Measurements from ENCODE around the gene BRD9. TPM values are rescaled to one million over a fixed set of nuclear protein-coding genes. Genes with fewer than 3 reads are reported as not detected.
"Not testable (repeated sequence)": the region's sequence is repeated elsewhere in the genome, so short reads cannot be mapped to it uniquely, and the experiment has no call there.

The BRD9 gene
- polyA plus RNA-seq, 1 donor (not counting 4 experiments of a cell fraction or from before 2014, with no cell fraction given): 10.1 TPM

DNA sequence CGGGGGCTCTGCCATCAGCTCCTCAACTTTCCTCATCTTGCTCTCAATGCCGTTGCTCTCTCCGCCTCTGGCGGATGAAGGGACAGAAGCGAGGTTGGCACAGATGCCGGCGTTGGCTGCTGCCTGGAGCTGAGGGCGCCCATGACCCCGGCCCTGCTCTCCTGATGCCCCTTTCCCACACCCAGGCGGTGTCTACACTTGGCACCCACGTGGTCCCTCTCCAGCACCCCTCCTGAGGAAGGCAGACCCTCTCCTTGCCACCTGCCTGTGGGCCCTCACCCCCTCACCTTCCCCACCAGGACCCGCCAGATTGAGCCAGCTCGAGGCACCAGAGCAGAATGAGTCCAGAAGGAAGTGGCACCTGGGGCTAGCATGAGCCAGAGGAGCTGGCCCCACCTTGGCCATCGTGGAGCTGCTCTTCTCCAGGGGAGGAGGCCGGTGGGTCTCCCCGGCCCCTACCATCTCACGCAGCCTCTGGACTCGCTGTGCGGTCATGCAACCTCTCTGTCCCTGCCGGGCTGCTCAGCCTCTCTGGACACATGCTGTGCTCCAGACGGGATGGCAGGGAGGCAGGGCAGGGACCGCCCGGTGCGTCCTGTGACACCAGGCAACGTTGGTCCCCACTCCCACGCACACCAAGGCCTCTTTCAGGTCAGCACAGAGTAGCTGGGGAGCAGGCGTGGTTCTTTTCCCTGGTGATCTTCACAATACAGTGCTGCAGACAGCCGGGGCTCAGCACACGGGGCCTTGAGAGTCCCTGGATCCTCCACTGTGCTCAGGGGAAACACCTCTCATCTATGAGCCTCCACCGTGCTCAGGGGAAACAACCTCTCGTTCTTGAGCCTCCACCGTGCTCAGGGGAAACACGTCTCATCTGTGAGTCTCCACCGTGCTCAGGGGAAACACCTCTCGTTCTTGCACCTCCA, 46.7 kb downstream of the BRD9 start:
- H2AFZ ChIP-seq (ENCODE audit: control insufficient read depth, low read length); H3K9me1 ChIP-seq (ENCODE audit: control insufficient read depth, extremely low read depth, insufficient read depth, low read length); H3K4me3 ChIP-seq (ENCODE audit: control insufficient read depth in 2 of 3, extremely low read depth in 1 of 3, insufficient read depth in 2 of 3, low read depth in 1 of 3, low read length in 3 of 3); H3K4me1 ChIP-seq (ENCODE audit: control insufficient read depth, extremely low read depth, insufficient read depth, low read length); H4K20me1 ChIP-seq (ENCODE audit: control insufficient read depth, extremely low read depth, insufficient read depth, low read length); H3K27ac ChIP-seq (ENCODE audit: control insufficient read depth, insufficient read depth, low read length); dilution Hi-C loops (cut with MboI; ENCODE audit: extremely low pct_ligation_motif_present, low sequenced_read_pairs); DNase-seq (ENCODE audit: low read depth, low spot score); H3K4me2 ChIP-seq (ENCODE audit: control insufficient read depth, extremely low read depth, insufficient read depth, low read depth, low read length); H3K9me3 ChIP-seq (ENCODE audit: control insufficient read depth, low read depth, low read length); H3K36me3 ChIP-seq (ENCODE audit: control insufficient read depth in 2 of 2, extremely low read depth in 1 of 2, insufficient read depth in 2 of 2, low read length in 2 of 2); FAIRE-seq; H3K9ac ChIP-seq (ENCODE audit: control insufficient read depth, extremely low read depth, insufficient read depth, low read length); H3K79me2 ChIP-seq (ENCODE audit: control insufficient read depth, insufficient read depth, low read length): not testable (repeated sequence)
- peaks cover 20% of the 10 kb centered on the region for H3K27me3 ChIP-seq (ENCODE audit: control insufficient read depth, extremely low read depth, insufficient read depth, low read length)

DNA sequence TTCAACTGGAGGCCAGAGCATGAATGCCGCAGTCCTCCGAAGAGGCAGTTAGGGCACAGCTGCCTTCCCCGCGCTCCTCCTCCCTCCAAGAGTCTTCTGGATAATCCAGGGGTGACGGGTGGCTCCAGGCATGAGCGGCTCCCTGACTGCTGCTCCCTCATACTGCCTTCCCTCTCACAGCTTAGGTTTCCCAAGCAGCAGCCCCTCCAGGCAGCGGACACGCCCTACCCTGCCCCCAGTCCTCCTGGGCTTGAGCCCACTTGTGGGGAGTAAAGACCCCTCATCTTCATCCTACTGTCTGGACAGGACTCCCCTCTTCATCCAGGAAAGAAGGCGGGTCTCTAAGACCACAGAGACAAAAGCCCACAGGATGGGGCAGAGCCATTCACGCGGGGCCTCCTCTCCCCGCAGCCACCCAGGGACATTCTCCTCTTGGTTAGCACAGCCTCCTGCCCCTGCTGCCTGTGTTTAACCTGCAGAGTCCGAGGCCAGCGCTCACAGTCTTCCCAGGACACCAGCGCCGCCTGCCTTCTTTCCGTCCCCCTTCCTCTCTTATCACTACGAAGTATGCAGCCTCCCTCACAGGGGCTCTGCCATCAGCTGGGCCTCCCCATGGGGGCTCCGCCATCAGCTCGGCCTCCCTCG, 47.4 kb downstream of the BRD9 start:
- H4K20me1 ChIP-seq (ENCODE audit: control insufficient read depth, extremely low read depth, insufficient read depth, low read length); dilution Hi-C loops (cut with MboI; ENCODE audit: extremely low pct_ligation_motif_present, low sequenced_read_pairs); H3K9ac ChIP-seq (ENCODE audit: control insufficient read depth, extremely low read depth, insufficient read depth, low read length); H3K36me3 ChIP-seq (ENCODE audit: control insufficient read depth in 2 of 2, extremely low read depth in 1 of 2, insufficient read depth in 2 of 2, low read length in 2 of 2); FAIRE-seq; H2AFZ ChIP-seq (ENCODE audit: control insufficient read depth, low read length); H3K9me3 ChIP-seq (ENCODE audit: control insufficient read depth, low read depth, low read length); H3K4me2 ChIP-seq (ENCODE audit: control insufficient read depth, extremely low read depth, insufficient read depth, low read depth, low read length); H3K9me1 ChIP-seq (ENCODE audit: control insufficient read depth, extremely low read depth, insufficient read depth, low read length); H3K79me2 ChIP-seq (ENCODE audit: control insufficient read depth, insufficient read depth, low read length); H3K4me3 ChIP-seq (ENCODE audit: control insufficient read depth in 2 of 3, extremely low read depth in 1 of 3, insufficient read depth in 2 of 3, low read depth in 1 of 3, low read length in 3 of 3); H3K27ac ChIP-seq (ENCODE audit: control insufficient read depth, insufficient read depth, low read length); DNase-seq (ENCODE audit: low read depth, low spot score); H3K4me1 ChIP-seq (ENCODE audit: control insufficient read depth, extremely low read depth, insufficient read depth, low read length): not testable (repeated sequence)
- H3K27me3 ChIP-seq (ENCODE audit: control insufficient read depth, extremely low read depth, insufficient read depth, low read length): peaks cover 12% of the 10 kb centered on the region

DNA sequence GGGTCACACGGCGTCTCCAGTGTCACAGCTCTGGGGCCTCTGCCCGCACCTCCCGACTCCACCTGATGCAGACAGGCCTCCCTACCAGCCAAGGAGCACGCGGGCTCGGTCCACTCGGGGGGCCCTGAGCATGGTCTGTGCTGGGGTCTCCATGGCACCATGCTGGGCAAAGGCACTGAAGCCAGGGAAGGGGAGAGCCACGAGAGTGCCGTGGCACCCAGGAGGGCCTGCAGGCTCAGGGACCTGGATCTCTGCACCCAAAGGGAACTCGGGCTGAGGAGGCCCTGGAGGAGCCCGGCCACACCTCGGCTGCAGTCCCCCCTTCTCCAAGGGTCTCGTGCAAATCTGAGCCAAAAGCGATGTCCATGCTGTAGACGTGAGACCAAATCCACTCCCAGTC, 48.2 kb downstream of the BRD9 start:
- H3K79me2 ChIP-seq (ENCODE audit: control insufficient read depth, insufficient read depth, low read length); H3K27me3 ChIP-seq (ENCODE audit: control insufficient read depth, extremely low read depth, insufficient read depth, low read length); H3K4me1 ChIP-seq (ENCODE audit: control insufficient read depth, extremely low read depth, insufficient read depth, low read length); dilution Hi-C loops (cut with MboI; ENCODE audit: extremely low pct_ligation_motif_present, low sequenced_read_pairs); H3K4me2 ChIP-seq (ENCODE audit: control insufficient read depth, extremely low read depth, insufficient read depth, low read depth, low read length); FAIRE-seq; H3K27ac ChIP-seq (ENCODE audit: control insufficient read depth, insufficient read depth, low read length); H3K4me3 ChIP-seq (ENCODE audit: control insufficient read depth in 2 of 3, extremely low read depth in 1 of 3, insufficient read depth in 2 of 3, low read depth in 1 of 3, low read length in 3 of 3); H4K20me1 ChIP-seq (ENCODE audit: control insufficient read depth, extremely low read depth, insufficient read depth, low read length); H3K9me3 ChIP-seq (ENCODE audit: control insufficient read depth, low read depth, low read length); H3K9ac ChIP-seq (ENCODE audit: control insufficient read depth, extremely low read depth, insufficient read depth, low read length); H2AFZ ChIP-seq (ENCODE audit: control insufficient read depth, low read length); DNase-seq (ENCODE audit: low read depth, low spot score); H3K9me1 ChIP-seq (ENCODE audit: control insufficient read depth, extremely low read depth, insufficient read depth, low read length); H3K36me3 ChIP-seq (ENCODE audit: control insufficient read depth in 2 of 2, extremely low read depth in 1 of 2, insufficient read depth in 2 of 2, low read length in 2 of 2): not testable (repeated sequence)

DNA sequence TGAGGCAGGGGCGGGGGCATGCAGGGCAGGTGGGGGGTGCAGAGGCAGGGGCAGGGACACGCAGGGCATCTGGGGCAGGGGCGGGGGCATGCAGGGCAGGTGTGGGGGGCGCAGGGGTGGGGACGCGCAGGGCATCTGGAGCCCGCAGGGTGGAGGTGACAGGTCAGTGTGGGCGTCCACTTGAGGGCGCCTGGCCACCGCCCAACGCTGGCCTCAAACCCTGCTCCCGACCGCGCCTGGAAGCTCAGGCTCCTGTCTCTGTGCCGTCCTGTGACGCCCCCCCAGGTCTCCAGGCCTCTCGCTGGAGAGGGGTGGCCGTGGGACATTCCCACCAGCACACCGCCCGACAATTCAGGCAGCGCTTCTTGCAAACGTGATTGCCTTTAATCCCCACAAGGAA, 48.7 kb downstream of the BRD9 start:
- H3K79me2 ChIP-seq (ENCODE audit: control insufficient read depth, insufficient read depth, low read length); H3K9me3 ChIP-seq (ENCODE audit: control insufficient read depth, low read depth, low read length); dilution Hi-C loops (cut with MboI; ENCODE audit: extremely low pct_ligation_motif_present, low sequenced_read_pairs); H3K36me3 ChIP-seq (ENCODE audit: control insufficient read depth in 2 of 2, extremely low read depth in 1 of 2, insufficient read depth in 2 of 2, low read length in 2 of 2); H3K27me3 ChIP-seq (ENCODE audit: control insufficient read depth, extremely low read depth, insufficient read depth, low read length); H3K4me3 ChIP-seq (ENCODE audit: control insufficient read depth in 2 of 3, extremely low read depth in 1 of 3, insufficient read depth in 2 of 3, low read depth in 1 of 3, low read length in 3 of 3); H3K9ac ChIP-seq (ENCODE audit: control insufficient read depth, extremely low read depth, insufficient read depth, low read length); H4K20me1 ChIP-seq (ENCODE audit: control insufficient read depth, extremely low read depth, insufficient read depth, low read length); H3K27ac ChIP-seq (ENCODE audit: control insufficient read depth, insufficient read depth, low read length); H3K9me1 ChIP-seq (ENCODE audit: control insufficient read depth, extremely low read depth, insufficient read depth, low read length); H2AFZ ChIP-seq (ENCODE audit: control insufficient read depth, low read length); DNase-seq (ENCODE audit: low read depth, low spot score); H3K4me2 ChIP-seq (ENCODE audit: control insufficient read depth, extremely low read depth, insufficient read depth, low read depth, low read length); FAIRE-seq; H3K4me1 ChIP-seq (ENCODE audit: control insufficient read depth, extremely low read depth, insufficient read depth, low read length): not testable (repeated sequence)

DNA sequence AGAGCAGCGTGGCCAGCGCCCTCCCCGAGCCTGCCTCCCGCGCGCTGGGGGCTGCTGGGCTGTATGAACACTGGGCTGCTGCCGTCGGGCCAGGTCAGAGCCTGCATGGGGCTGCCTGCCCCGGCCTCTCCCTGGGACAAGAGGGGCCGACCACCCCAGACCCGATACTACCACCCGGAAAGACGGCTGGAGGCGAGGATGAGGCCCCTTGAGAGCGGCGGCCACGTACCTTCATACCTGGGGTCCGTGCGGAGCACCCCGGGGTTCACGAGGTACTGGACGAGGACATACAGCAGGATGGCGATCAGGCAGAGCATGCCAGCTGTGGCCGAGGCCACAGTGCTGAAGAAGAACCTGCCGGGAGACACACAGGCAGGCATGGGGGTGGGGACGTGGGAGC, 49.2 kb downstream of the BRD9 start:
- H3K4me3 ChIP-seq (ENCODE audit: control insufficient read depth in 2 of 3, extremely low read depth in 1 of 3, insufficient read depth in 2 of 3, low read depth in 1 of 3, low read length in 3 of 3); dilution Hi-C loops (cut with MboI; ENCODE audit: extremely low pct_ligation_motif_present, low sequenced_read_pairs); H3K9ac ChIP-seq (ENCODE audit: control insufficient read depth, extremely low read depth, insufficient read depth, low read length); FAIRE-seq; H3K36me3 ChIP-seq (ENCODE audit: control insufficient read depth in 2 of 2, extremely low read depth in 1 of 2, insufficient read depth in 2 of 2, low read length in 2 of 2); H2AFZ ChIP-seq (ENCODE audit: control insufficient read depth, low read length); H3K79me2 ChIP-seq (ENCODE audit: control insufficient read depth, insufficient read depth, low read length); H3K27me3 ChIP-seq (ENCODE audit: control insufficient read depth, extremely low read depth, insufficient read depth, low read length); DNase-seq (ENCODE audit: low read depth, low spot score); H3K9me1 ChIP-seq (ENCODE audit: control insufficient read depth, extremely low read depth, insufficient read depth, low read length); H3K27ac ChIP-seq (ENCODE audit: control insufficient read depth, insufficient read depth, low read length); H3K9me3 ChIP-seq (ENCODE audit: control insufficient read depth, low read depth, low read length); H4K20me1 ChIP-seq (ENCODE audit: control insufficient read depth, extremely low read depth, insufficient read depth, low read length); H3K4me2 ChIP-seq (ENCODE audit: control insufficient read depth, extremely low read depth, insufficient read depth, low read depth, low read length); H3K4me1 ChIP-seq (ENCODE audit: control insufficient read depth, extremely low read depth, insufficient read depth, low read length): not testable (repeated sequence)
